ENCODE results near the gene MED10. TPM values are rescaled to one million over a fixed set of nuclear protein-coding genes. Genes with fewer than 3 reads are reported as not detected.

Gene MED10
- polyA plus RNA-seq, 1 experiment: 36.6 TPM

- ChIA-PET POLR2A (no interaction called here), CTCF (no interaction called here)
- TF ChIP-seq CTCF (IDR thresholded peaks at IDR 0.05; ENCODE audit: insufficient read depth, low read depth, low read length): no peak
- Histone ChIP-seq H3K4me3 (ENCODE audit: low read depth, low read length) (no peak overlapping the region), H3K36me3 (ENCODE audit: control insufficient read depth, insufficient read depth, low read length) (no peaks in the 10 kb centered on the region), H3K27me3 (ENCODE audit: control insufficient read depth, insufficient read depth, low read length) (no peaks in the 10 kb centered on the region)
- DNase-seq (ENCODE audit: low read depth): no peak
Observed at GRCh38 chr5:6343951-6344592, 34.3 kb downstream of the MED10 start.

- DNase-seq (ENCODE audit: low read depth): no peak
- ChIA-PET POLR2A (no interaction called here), CTCF (no interaction called here)
- H3K27me3 ChIP-seq (ENCODE audit: control insufficient read depth, insufficient read depth, low read length): no peaks in the 10 kb centered on the region
- no peak for TF ChIP-seq CTCF (IDR thresholded peaks at IDR 0.05; ENCODE audit: insufficient read depth, low read depth, low read length)
- no peaks in the 10 kb centered on the region for H3K36me3 ChIP-seq (ENCODE audit: control insufficient read depth, insufficient read depth, low read length)
- H3K4me3 ChIP-seq (ENCODE audit: low read depth, low read length): no peak overlapping the region
Observed at GRCh38 chr5:6342689-6343315, 35.5 kb downstream of the MED10 start.

GRCh38 chr5:6340100-6340499 is 38.2 kb downstream of the MED10 start:
- H3K36me3 ChIP-seq (ENCODE audit: control insufficient read depth, insufficient read depth, low read length): no peaks in the 10 kb centered on the region
- no peaks in the 10 kb centered on the region for H3K27me3 ChIP-seq (ENCODE audit: control insufficient read depth, insufficient read depth, low read length)
- DNase-seq (ENCODE audit: low read depth): no peak
- ChIA-PET POLR2A (no interaction called here), CTCF (no interaction called here)
- TF ChIP-seq CTCF (IDR thresholded peaks at IDR 0.05; ENCODE audit: insufficient read depth, low read depth, low read length): no peak
- H3K4me3 ChIP-seq (ENCODE audit: low read depth, low read length): no peak overlapping the region

- TF ChIP-seq CTCF (IDR thresholded peaks at IDR 0.05; ENCODE audit: insufficient read depth, low read depth, low read length): no peak
- H3K4me3 ChIP-seq (ENCODE audit: low read depth, low read length): no peak overlapping the region
- H3K36me3 ChIP-seq (ENCODE audit: control insufficient read depth, insufficient read depth, low read length): no peaks in the 10 kb centered on the region
- CTCF ChIA-PET: no interaction called here
- no peak for DNase-seq (ENCODE audit: low read depth)
- H3K27me3 ChIP-seq (ENCODE audit: control insufficient read depth, insufficient read depth, low read length): no peaks in the 10 kb centered on the region
- POLR2A ChIA-PET: no interaction called here
Observed at GRCh38 chr5:6338871-6339270, 39.5 kb downstream of the MED10 start.

- H3K36me3 ChIP-seq (ENCODE audit: control insufficient read depth, insufficient read depth, low read length): no peaks in the 10 kb centered on the region
- no peak for TF ChIP-seq CTCF (IDR thresholded peaks at IDR 0.05; ENCODE audit: insufficient read depth, low read depth, low read length)
- no peaks in the 10 kb centered on the region for H3K27me3 ChIP-seq (ENCODE audit: control insufficient read depth, insufficient read depth, low read length)
- DNase-seq (ENCODE audit: low read depth): no peak
- POLR2A ChIA-PET: no interaction called here
- CTCF ChIA-PET: no interaction called here
- H3K4me3 ChIP-seq (ENCODE audit: low read depth, low read length): no peak overlapping the region
Observed at GRCh38 chr5:6338135-6338534, 40.2 kb downstream of the MED10 start.
